Activated T-cell treated with anti-CD3 and anti-CD28 coated beads, Interleukin-2, amount 50 U/mL, for 4 hours (primary cell): Measurements from ENCODE around the gene CHRM1. TPM values are rescaled to one million over a fixed set of nuclear protein-coding genes. Genes with fewer than 3 reads are reported as not detected.
A peak's percentile ranks its signal among the peaks of the same experiment; 100 is the strongest.

Source experiments
- ATAC-seq, 2 donors: fragments of 200-7000 bp; cut with Tn5 transposase; one replicate each; pipeline ENCODE4 v1.10.0; 2021
- DNase-seq: peaks from one replicate; pipeline ENCODE4 v3.0.0-alpha.2; 2020
- H3K27me3 Mint-ChIP-seq: one replicate; pipeline ENCODE4 v1.8.0; 2021; ENCODE audit warnings: low read depth, mixed read lengths
- H3K36me3 Mint-ChIP-seq: one replicate; pipeline ENCODE4 v1.8.0; 2022; ENCODE audit warnings: mixed read lengths; ENCODE audit not compliant: insufficient read depth
- H3K4me1 Mint-ChIP-seq: one replicate; pipeline ENCODE4 v1.8.0; 2021; ENCODE audit warnings: low read depth, mixed read lengths
- H3K4me3 Mint-ChIP-seq: one replicate; pipeline ENCODE4 v1.8.0; 2021; ENCODE audit warnings: mild to moderate bottlenecking, moderate library complexity, mixed read lengths
- H3K9me3 Mint-ChIP-seq: one replicate; pipeline ENCODE4 v1.8.0; 2021; ENCODE audit warnings: mixed read lengths
- total RNA-seq, 3 donors: library from RNA; stranded (reverse); gene quantifications; one replicate each; pipeline ENCODE4 v1.2.1, GENCODE V29; 2021

CHRM1 gene
- total RNA-seq, 3 donors from 2014 or later = not detected

DNA sequence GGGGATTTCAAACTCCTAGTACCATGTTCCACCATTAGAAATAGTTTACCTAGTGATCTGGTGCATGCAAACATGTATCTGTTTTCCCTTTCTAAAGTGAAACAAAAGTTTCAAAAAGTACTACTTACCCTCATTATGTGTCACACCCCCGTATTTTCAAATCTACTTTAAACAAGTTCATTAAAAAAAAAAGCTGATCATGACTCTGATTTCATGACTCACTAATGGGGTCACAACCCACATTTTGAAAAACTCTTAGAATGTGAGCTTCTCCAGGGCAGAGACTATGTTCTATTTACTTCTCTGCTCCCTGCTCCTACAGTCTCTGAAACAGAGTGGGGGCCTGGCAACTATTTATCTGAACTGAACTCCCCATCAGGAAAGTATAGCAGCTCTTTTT is 18.2 kb downstream of the CHRM1 start:
- no peak for DNase-seq
- Mint-ChIP-seq H3K36me3 (no peaks in the 10 kb centered on the region), H3K9me3 (no peaks in the 10 kb centered on the region), H3K27me3 (peaks cover 20% of the 10 kb centered on the region), H3K4me1 (peaks cover 17% of the 10 kb centered on the region), H3K4me3 (no peak overlapping the region)
- peak; percentile 63 to 64 for ATAC-seq

DNA sequence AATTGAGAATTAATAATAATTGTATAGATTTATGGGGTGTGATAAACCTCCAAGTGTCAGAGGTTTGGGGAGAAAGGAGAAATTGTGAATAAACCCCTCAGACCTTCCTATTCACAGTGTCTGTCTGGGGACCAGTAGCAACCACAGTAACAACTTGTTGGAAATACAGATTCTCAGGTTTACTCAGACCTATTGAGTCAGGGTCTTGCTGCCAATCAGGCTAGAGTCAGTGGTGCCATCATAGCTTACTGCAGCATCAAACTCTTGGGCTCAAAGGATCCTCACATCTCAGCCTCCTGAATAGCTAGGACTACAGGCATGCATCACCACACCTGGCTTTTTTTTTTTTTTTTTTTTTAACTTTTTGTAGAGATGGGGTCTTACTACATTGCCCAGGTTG is 23.1 kb downstream of the CHRM1 start:
- Mint-ChIP-seq H3K27me3 (peaks cover 18% of the 10 kb centered on the region), H3K36me3 (no peaks in the 10 kb centered on the region), H3K4me3 (no peak overlapping the region), H3K4me1 (peaks cover 14% of the 10 kb centered on the region), H3K9me3 (no peaks in the 10 kb centered on the region)
- DNase-seq (no peak), ATAC-seq (peak; percentile 66 to 72)

- H3K36me3 Mint-ChIP-seq = no peaks in the 10 kb centered on the region
- no peaks in the 10 kb centered on the region for H3K9me3 Mint-ChIP-seq
- H3K27me3 Mint-ChIP-seq = peaks cover 18% of the 10 kb centered on the region
Measured at GRCh38 chr11:62897311-62897710, 23.9 kb downstream of the CHRM1 start.

GRCh38 chr11:62896049-62896448 is 25.1 kb downstream of the CHRM1 start:
- H3K4me1 Mint-ChIP-seq = peaks cover 2% of the 10 kb centered on the region
- no peaks in the 10 kb centered on the region for H3K36me3 Mint-ChIP-seq
- H3K27me3 Mint-ChIP-seq = peaks cover 18% of the 10 kb centered on the region
- no peak overlapping the region for H3K4me3 Mint-ChIP-seq
- no peaks in the 10 kb centered on the region for H3K9me3 Mint-ChIP-seq
- ATAC-seq = no peak
- DNase-seq = no peak

More at GRCh38 chr11:62897311-62897710, 23.9 kb downstream of the CHRM1 start:
- DNase-seq (no peak), ATAC-seq (no peak)
- peaks cover 9% of the 10 kb centered on the region for H3K4me1 Mint-ChIP-seq
- H3K4me3 Mint-ChIP-seq = no peak overlapping the region

GRCh38 chr11:62895501-62895900 is 25.7 kb downstream of the CHRM1 start:
- no peaks in the 10 kb centered on the region for H3K9me3 Mint-ChIP-seq
- DNase-seq (no peak), ATAC-seq (no peak)
- no peak overlapping the region for H3K4me3 Mint-ChIP-seq
- no peaks in the 10 kb centered on the region for H3K36me3 Mint-ChIP-seq
- peaks cover 2% of the 10 kb centered on the region for H3K4me1 Mint-ChIP-seq
- H3K27me3 Mint-ChIP-seq = peaks cover 15% of the 10 kb centered on the region

- peaks cover 9% of the 10 kb centered on the region for H3K4me1 Mint-ChIP-seq
- DNase-seq (no peak), ATAC-seq (peak; percentile 47 to 50)
- no peak overlapping the region for H3K4me3 Mint-ChIP-seq
- H3K27me3 Mint-ChIP-seq = peaks cover 6% of the 10 kb centered on the region
- H3K36me3 Mint-ChIP-seq = peaks cover 22% of the 10 kb centered on the region
- no peaks in the 10 kb centered on the region for H3K9me3 Mint-ChIP-seq
Measured at GRCh38 chr11:62892077-62892922, 28.9 kb downstream of the CHRM1 start.

- Mint-ChIP-seq H3K36me3 (peaks cover 36% of the 10 kb centered on the region), H3K4me1 (peaks cover 26% of the 10 kb centered on the region), H3K4me3 (no peak overlapping the region), H3K27me3 (peaks cover 1% of the 10 kb centered on the region), H3K9me3 (no peaks in the 10 kb centered on the region)
- ATAC-seq = peak; percentile 23 to 26
- no peak for DNase-seq
Measured at GRCh38 chr11:62889484-62890437, 31.4 kb downstream of the CHRM1 start.

GRCh38 chr11:62889126-62889483 is 32.1 kb downstream of the CHRM1 start:
- H3K4me3 Mint-ChIP-seq = no peak overlapping the region
- ATAC-seq = peak in 1 of 2 donors; percentile 4
- no peak for DNase-seq
- H3K27me3 Mint-ChIP-seq = no peaks in the 10 kb centered on the region
- no peaks in the 10 kb centered on the region for H3K9me3 Mint-ChIP-seq
- H3K4me1 Mint-ChIP-seq = peaks cover 30% of the 10 kb centered on the region
- peaks cover 41% of the 10 kb centered on the region for H3K36me3 Mint-ChIP-seq

- DNase-seq = no peak
- ATAC-seq = no peak
- Mint-ChIP-seq H3K9me3 (no peaks in the 10 kb centered on the region), H3K27me3 (no peaks in the 10 kb centered on the region), H3K36me3 (peaks cover 48% of the 10 kb centered on the region), H3K4me3 (no peak overlapping the region), H3K4me1 (peaks cover 37% of the 10 kb centered on the region)
Measured at GRCh38 chr11:62888406-62888805, 32.8 kb downstream of the CHRM1 start.

DNA sequence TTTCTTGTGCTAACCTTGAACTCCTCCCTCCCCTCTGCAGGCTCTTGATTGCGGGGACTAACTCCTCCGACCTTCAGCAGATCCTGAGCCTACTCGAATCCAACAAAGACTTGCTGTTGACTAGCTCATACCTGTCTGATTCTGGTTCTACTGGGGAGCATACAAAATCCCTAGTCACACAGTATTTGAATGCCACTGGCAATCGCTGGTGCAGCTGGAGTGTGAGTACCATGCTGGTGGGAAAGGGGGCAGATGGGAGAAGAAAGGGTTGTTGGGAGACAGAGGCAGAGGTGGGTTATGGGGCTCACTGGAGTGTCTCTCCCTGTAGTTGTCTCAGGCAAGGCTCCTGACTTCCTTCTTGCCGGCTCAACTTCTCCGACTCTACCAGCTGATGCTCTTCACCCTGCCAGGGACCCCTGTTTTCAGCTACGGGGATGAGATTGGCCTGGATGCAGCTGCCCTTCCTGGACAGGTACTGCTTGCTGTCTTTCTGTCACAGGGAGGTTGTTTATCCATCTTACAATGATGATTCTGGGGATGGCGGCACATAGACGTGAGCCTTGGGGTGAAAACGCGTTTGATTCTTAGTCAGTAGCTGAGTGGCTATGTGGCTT is 35.9 kb downstream of the CHRM1 start:
- Mint-ChIP-seq H3K9me3 (no peaks in the 10 kb centered on the region), H3K27me3 (no peaks in the 10 kb centered on the region), H3K4me1 (peaks cover 50% of the 10 kb centered on the region), H3K4me3 (peak overlapping the region; percentile 74), H3K36me3 (peaks cover 69% of the 10 kb centered on the region)
- DNase-seq = no peak
- ATAC-seq = no peak

DNA sequence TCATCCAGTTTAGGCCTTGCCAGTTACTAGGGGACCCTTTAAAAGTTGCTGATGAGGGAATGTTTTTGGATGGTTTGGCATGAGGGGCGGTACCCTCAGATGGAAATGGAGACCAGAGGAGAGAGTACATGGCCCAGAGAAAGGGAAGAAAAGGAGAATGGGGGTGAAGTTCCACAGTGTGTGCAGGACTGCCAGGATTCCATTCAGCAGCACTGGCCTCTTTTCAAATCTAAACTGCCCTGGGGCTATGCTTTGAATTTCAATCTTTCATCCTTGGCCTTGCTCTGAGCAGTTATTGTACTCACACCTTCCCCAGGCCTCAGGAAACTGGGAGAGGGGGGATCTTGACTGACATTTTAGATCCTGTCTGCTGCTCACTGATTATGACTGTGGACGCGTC is 37.5 kb downstream of the CHRM1 start:
- Mint-ChIP-seq H3K4me1 (peaks cover 55% of the 10 kb centered on the region), H3K27me3 (no peaks in the 10 kb centered on the region), H3K4me3 (peak overlapping the region; percentile 99), H3K36me3 (peaks cover 58% of the 10 kb centered on the region), H3K9me3 (no peaks in the 10 kb centered on the region)
- no peak for DNase-seq
- ATAC-seq = no peak

GRCh38 chr11:62882788-62883501 is 38.2 kb downstream of the CHRM1 start:
- Mint-ChIP-seq H3K27me3 (no peaks in the 10 kb centered on the region), H3K4me1 (peaks cover 53% of the 10 kb centered on the region)

DNA sequence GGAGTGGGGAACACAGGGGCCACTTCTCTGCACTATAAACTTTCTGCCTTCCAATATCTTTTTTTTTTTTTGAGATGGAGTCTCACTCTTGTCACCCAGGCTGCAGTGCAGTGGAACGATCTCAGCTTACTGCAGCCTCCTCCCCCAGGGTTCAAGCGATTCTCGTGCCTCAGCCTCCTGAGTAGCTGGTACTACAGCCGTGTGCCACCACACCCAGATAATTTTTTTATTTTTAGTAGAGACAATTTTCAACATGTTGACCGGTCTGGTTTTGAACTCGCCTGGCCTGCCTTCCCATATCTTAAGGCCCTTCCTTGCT is 38.8 kb downstream of the CHRM1 start:
- peak overlapping the region; percentile 99 for H3K4me3 Mint-ChIP-seq
- peaks cover 53% of the 10 kb centered on the region for H3K36me3 Mint-ChIP-seq
- no peak for ATAC-seq
- no peaks in the 10 kb centered on the region for H3K27me3 Mint-ChIP-seq
- DNase-seq = no peak
- H3K9me3 Mint-ChIP-seq = no peaks in the 10 kb centered on the region
- peaks cover 53% of the 10 kb centered on the region for H3K4me1 Mint-ChIP-seq

More at GRCh38 chr11:62882788-62883501, 38.2 kb downstream of the CHRM1 start:
- Mint-ChIP-seq H3K36me3 (peaks cover 53% of the 10 kb centered on the region), H3K9me3 (no peaks in the 10 kb centered on the region), H3K4me3 (peak overlapping the region; percentile 99)
- no peak for DNase-seq
- no peak for ATAC-seq
